Sigmoid colon (tissue), 4 donors: ENCODE measurements around the gene HDAC8.

ENCODE experiments used
- CTCF ChIP-seq, 4 experiments: fragments of 450-650 bp in 3 of 4; fragments of 200-600 bp in 1 of 4; IDR thresholded peaks; one replicate each; pipeline ENCODE4 v1.5.1; 2016 to 2019; ENCODE audit warnings: antibody characterized with exemption in 4 of 4, mild to moderate bottlenecking in 3 of 4, moderate library complexity in 2 of 4
- EP300 ChIP-seq, 4 donors: sonication (generic); formaldehyde crosslinking; IDR thresholded peaks; one replicate each; pipeline ENCODE4 v1.6.1; 2017; ENCODE audit warnings: antibody characterized with exemption in 4 of 4
- POLR2A ChIP-seq, 2 donors: fragments of 450-650 bp; IDR thresholded peaks; one replicate each; pipeline ENCODE4 v1.6.1; 2016; ENCODE audit warnings: antibody characterized with exemption in 2 of 2, mild to moderate bottlenecking in 2 of 2, moderate library complexity in 2 of 2
- POLR2AphosphoS5 ChIP-seq, 4 donors: sonication (generic); formaldehyde crosslinking; IDR thresholded peaks; one replicate each; pipeline ENCODE4 v1.6.1; 2017; ENCODE audit warnings: antibody characterized with exemption in 4 of 4

GRCh38 chrX:72554448-72555140 lies 18.0 kb downstream of the HDAC8 start:
- TF ChIP-seq CTCF (IDR thresholded peaks at IDR 0.05) = no peak
- TF ChIP-seq POLR2AphosphoS5 (IDR thresholded peaks at IDR 0.05) = no peak
- TF ChIP-seq POLR2A (IDR thresholded peaks at IDR 0.05) = no peak
- no peak for TF ChIP-seq EP300 (IDR thresholded peaks at IDR 0.05)
